DOHH2 (cell line): ENCODE measurements around the gene CDK14.

Experiments used
- H3F3A ChIP-seq: fragments of 200-600 bp; sonication (generic), shearing (Covaris generic); 2 replicates; pipeline ENCODE4 v1.6.0; 2016; ENCODE audit warnings: antibody characterized with exemption, mild to moderate bottlenecking; ENCODE audit not compliant: control insufficient read depth, insufficient read depth
- H3K27ac ChIP-seq: fragments of 200-600 bp; sonication (generic); 2 replicates; pipeline ENCODE4 v1.5.1; 2014; ENCODE audit warnings: low read depth, mild to moderate bottlenecking, low read length, moderate library complexity
- H3K27me3 ChIP-seq: fragments of 200-600 bp; sonication (generic); 2 replicates; pipeline ENCODE4 v1.6.1; 2014; ENCODE audit warnings: mild to moderate bottlenecking, low read length, mixed read lengths; ENCODE audit not compliant: control insufficient read depth
- H3K36me3 ChIP-seq: fragments of 200-600 bp; sonication (generic); 2 replicates; pipeline ENCODE4 v1.6.1; 2014; ENCODE audit warnings: mild to moderate bottlenecking, low read length, moderate library complexity, mixed read lengths; ENCODE audit not compliant: control insufficient read depth
- H3K4me1 ChIP-seq: fragments of 200-600 bp; sonication (generic); 2 replicates; pipeline ENCODE4 v1.6.1; 2014; ENCODE audit warnings: mild to moderate bottlenecking, low read length, mixed read lengths; ENCODE audit not compliant: control insufficient read depth
- H3K4me2 ChIP-seq: fragments of 200-600 bp; sonication (generic); 2 replicates; pipeline ENCODE4 v1.6.0; 2014; ENCODE audit warnings: mild to moderate bottlenecking, low read length, moderate library complexity
- H3K4me3 ChIP-seq: fragments of 200-600 bp; sonication (generic); 2 replicates; pipeline ENCODE4 v1.5.1; 2014; ENCODE audit warnings: mild to moderate bottlenecking, low read length, mixed read lengths
- H3K79me2 ChIP-seq: fragments of 200-600 bp; sonication (generic); 2 replicates; pipeline ENCODE4 v1.6.1; 2014; ENCODE audit warnings: mild to moderate bottlenecking, low read length, mixed read lengths; ENCODE audit not compliant: control insufficient read depth
- H3K9me2 ChIP-seq: fragments of 200-600 bp; sonication (generic); replicated peaks from 2 replicates; pipeline ENCODE4 v1.6.1; 2014; ENCODE audit warnings: mild to moderate bottlenecking, low read length, mixed read lengths; ENCODE audit not compliant: control insufficient read depth
- H3K9me3 ChIP-seq: fragments of 200-600 bp; sonication (generic); 2 replicates; pipeline ENCODE4 v1.6.1; 2014; ENCODE audit warnings: antibody characterized with exemption, low read length, mixed read lengths; ENCODE audit not compliant: control insufficient read depth, insufficient read depth
- H4K20me1 ChIP-seq: fragments of 200-600 bp; sonication (generic); 2 replicates; pipeline ENCODE4 v1.6.0; 2014; ENCODE audit warnings: low read depth, mild to moderate bottlenecking, antibody characterized with exemption, low read length, moderate library complexity; ENCODE audit not compliant: control insufficient read depth, insufficient read depth
- EZH2phosphoT487 ChIP-seq: fragments of 200-600 bp; sonication (generic); IDR thresholded peaks from 2 replicates; pipeline ENCODE4 v1.6.1; 2017; ENCODE audit warnings: borderline replicate concordance, mild to moderate bottlenecking, antibody characterized with exemption, low read length, moderate library complexity, mixed read lengths
- TF ChIP-seq, protein P1 (sequence below): fragments of 200-600 bp; sonication (generic); IDR thresholded peaks from one replicate; pipeline ENCODE4 v1.5.1; 2014; ENCODE audit warnings: antibody characterized with exemption, mild to moderate bottlenecking, low read depth, low read length; ENCODE audit not compliant: poor library complexity, severe bottlenecking

Gene CDK14

DNA sequence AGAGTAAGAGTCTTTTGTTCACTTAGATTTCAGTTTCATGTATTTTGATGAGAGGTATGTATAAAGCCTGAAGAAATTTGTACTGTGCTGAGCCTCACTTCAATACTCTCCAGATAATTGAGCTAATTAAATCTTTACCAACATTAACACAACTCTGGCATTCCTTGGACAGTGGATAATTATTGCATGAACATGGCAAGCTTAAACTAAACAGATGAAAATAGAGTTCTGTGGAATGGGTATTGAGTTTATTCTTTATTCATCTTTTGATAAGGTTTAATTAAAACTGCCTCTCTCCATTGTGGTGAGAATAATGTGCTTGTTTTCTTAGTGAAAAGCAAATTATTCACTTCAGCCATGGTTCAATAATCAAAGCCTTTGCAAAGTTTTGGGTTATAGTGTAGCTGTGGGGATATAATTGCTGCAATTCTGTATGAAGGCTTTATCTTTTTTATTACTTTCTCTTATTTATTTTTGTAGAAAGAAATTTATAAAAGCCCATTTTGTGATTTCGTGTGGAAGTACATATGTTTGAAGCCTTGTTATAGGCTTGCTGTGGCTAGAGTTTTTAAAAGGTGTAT lies 541.8 kb downstream of the CDK14 start:
- H3K4me1 ChIP-seq = peaks cover 28% of the 10 kb centered on the region
- no peaks in the 10 kb centered on the region for H4K20me1 ChIP-seq
- no peak for TF ChIP-seq EZH2phosphoT487
- TF ChIP-seq, protein P1, sequence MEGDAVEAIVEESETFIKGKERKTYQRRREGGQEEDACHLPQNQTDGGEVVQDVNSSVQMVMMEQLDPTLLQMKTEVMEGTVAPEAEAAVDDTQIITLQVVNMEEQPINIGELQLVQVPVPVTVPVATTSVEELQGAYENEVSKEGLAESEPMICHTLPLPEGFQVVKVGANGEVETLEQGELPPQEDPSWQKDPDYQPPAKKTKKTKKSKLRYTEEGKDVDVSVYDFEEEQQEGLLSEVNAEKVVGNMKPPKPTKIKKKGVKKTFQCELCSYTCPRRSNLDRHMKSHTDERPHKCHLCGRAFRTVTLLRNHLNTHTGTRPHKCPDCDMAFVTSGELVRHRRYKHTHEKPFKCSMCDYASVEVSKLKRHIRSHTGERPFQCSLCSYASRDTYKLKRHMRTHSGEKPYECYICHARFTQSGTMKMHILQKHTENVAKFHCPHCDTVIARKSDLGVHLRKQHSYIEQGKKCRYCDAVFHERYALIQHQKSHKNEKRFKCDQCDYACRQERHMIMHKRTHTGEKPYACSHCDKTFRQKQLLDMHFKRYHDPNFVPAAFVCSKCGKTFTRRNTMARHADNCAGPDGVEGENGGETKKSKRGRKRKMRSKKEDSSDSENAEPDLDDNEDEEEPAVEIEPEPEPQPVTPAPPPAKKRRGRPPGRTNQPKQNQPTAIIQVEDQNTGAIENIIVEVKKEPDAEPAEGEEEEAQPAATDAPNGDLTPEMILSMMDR = no peak
- H3K9me3 ChIP-seq = no peaks in the 10 kb centered on the region
- no peaks in the 10 kb centered on the region for H3K79me2 ChIP-seq
- no peaks in the 10 kb centered on the region for H3K36me3 ChIP-seq
- H3F3A ChIP-seq = peaks cover 2% of the 10 kb centered on the region; the same call in 1 of the 2 replicates
- H3K27me3 ChIP-seq = no peaks in the 10 kb centered on the region
- H3K4me3 ChIP-seq = no peak overlapping the region
- H3K27ac ChIP-seq = no peak overlapping the region
- no peak overlapping the region for H3K4me2 ChIP-seq
- no peaks in the 10 kb centered on the region for H3K9me2 ChIP-seq

DNA sequence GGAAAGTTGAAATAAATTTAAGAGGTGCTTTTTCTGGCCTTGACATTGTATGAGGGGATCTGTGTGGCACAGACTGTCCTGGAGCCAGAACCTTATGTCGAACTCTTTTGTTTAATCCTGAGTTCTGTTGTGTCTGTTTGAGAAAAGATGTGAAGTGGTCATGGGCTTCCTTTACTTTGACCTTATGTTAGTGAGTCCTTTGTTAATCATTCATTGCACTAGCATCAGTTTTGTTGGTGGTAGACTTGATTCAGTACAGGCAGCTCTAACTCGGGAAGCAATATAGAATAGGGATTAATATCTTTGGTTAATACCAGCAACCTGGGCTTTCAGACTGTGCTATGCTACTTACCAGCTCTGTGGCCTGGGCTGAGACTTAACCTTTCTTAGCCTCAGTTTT lies 544.2 kb downstream of the CDK14 start:
- Histone ChIP-seq H4K20me1 (no peaks in the 10 kb centered on the region), H3K27ac (no peak overlapping the region), H3K4me2 (0 out of 2 replicates have a peak overlapping the region, but pooled peaks have one; percentile 15), H3K27me3 (no peaks in the 10 kb centered on the region), H3K9me2 (no peaks in the 10 kb centered on the region), H3K4me3 (no peak overlapping the region), H3K36me3 (no peaks in the 10 kb centered on the region), H3F3A (peaks cover 2% of the 10 kb centered on the region; the same call in 1 of the 2 replicates), H3K79me2 (no peaks in the 10 kb centered on the region), H3K9me3 (no peaks in the 10 kb centered on the region), H3K4me1 (peaks cover 28% of the 10 kb centered on the region)
- TF ChIP-seq, protein P1 = no peak
- TF ChIP-seq EZH2phosphoT487 = no peak

DNA sequence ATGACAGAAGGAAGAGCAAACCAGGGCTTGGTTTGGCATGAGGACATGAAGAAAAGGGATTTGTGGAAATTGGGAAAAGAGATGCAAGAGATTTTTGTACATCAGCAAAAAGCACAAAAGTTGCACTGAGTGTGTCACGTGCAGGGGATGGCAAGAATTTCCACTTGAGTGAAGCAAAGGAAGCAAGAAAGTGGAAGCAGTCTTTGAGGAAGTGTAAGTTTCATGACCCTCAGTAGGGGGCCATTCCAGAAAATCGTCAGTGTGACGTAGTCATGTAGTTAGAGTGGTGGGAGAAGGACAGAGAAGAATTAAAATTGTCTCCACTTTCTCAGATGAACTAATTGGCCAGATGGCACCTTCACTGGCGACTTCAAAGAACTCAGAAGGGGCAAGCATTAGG lies 544.9 kb downstream of the CDK14 start:
- Histone ChIP-seq H3K4me3 (peak overlapping the region; percentile 19; the same call in 1 of the 2 replicates), H3K9me2 (no peaks in the 10 kb centered on the region), H3F3A (peaks cover 2% of the 10 kb centered on the region; the same call in 1 of the 2 replicates), H3K4me2 (peak overlapping the region; percentile 15), H3K27me3 (no peaks in the 10 kb centered on the region), H3K27ac (no peak overlapping the region), H3K4me1 (peaks cover 28% of the 10 kb centered on the region), H3K79me2 (no peaks in the 10 kb centered on the region), H3K9me3 (no peaks in the 10 kb centered on the region), H3K36me3 (no peaks in the 10 kb centered on the region), H4K20me1 (no peaks in the 10 kb centered on the region)
- TF ChIP-seq EZH2phosphoT487 = no peak
- TF ChIP-seq, protein P1 = no peak
